ENCODE measurements around the gene BNIP3.
"Not testable (repeated sequence)": the region's sequence is repeated elsewhere in the genome, so short reads cannot be mapped to it uniquely, and the experiment has no call there.

BNIP3 gene

DNA sequence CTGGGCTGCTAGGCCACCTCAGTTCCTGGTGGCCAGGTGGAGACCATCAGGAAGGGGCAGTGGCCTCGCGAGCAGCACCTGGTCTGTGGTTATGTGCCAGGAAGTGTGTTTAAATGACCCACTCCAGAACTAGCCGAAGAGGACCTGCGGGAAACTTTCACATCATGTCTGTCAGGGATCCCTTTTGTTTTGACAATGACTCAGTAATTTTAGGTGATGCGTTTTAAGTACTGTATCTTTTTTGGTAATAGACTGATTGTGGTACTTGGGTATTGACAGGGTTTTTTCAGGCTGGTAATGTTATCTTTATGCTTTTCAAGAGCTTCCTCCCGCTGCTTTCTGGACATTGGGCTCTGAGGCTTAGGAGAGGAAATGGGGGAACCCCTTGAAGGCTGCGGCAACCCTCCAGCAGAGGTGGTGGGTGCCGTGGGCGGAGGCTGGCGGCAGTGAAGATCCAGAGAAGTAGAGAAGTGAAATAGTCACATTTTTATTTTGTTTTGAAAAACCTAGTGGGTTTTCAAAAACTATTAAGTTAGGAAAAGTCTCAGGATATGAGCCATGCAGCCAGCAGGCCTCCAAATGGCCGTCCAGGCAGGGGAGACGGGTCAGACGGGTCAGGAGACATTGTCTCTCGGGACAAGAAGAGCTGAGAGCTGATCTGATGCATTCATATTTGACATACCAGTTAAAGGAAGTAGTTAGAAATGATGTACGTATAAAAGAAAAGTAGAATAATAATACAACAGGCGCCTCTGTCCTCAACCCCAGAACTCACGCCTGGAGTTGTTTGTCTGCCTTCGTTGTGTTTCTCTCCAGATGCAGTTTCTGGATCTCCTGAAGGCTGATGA lies 53.3 kb downstream of the BNIP3 start:
- no peak for DNase-seq

DNA sequence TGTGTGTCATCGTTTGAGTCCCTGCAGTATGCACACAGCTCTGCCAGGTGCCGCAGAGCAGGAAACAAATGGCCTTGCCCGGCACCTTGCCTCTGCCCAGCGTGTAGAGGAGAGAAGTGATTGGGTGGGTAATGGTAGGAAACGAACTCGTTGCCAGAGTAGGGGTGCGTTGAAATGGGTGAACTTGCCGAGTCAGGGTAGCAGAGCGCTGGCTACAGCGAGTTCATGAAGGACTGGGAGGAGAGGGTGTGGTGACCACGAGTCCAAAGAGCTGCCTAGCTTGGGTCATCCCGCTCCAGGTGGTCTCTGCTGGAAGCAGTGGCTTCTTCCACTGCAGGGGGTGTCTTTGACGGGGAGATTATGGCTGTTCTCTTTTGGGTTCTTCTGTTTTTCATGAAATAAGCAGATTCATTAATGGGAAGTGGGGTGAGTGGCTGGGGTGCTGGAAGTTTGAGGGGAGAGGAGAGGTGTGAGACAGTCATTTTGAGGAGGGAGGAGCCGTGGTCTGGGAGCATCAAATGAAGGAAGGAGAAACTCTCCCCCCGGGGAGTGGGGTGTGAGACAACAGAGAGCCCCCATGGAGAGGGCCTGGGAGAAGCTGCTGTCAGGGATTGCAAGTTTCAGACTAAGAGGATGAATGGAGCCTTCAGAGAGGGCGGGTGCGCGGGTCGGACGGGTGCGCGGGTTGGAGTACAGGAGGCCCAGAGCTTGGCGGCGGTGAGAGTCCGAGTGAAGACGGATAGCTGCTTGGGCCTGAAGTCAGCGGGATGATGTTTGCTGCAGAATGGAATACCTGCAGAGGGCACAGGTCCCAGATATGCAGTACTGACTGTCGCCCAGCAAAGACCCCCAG lies 54.8 kb downstream of the BNIP3 start:
- no peak for DNase-seq

DNA sequence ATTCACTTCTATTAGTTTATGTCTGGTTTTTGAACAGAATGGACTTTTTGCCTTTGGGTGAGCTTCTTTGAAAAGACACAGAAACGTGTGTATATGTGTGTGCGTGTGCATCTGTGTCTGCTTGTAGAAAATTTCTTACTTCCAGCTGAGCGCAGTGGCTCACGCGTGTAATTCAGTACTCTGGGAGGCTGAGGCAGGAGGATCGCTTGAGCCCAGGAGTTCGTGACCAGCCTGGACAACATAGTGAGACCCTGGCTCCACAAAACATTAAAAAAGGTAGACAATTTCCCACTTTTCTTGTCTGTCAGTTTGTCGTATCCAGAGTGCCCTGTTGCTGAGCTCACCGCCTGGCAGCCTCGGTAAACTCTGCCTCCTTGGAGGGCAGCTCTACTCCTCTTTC lies 55.5 kb downstream of the BNIP3 start:
- DNase-seq, result no peak

DNA sequence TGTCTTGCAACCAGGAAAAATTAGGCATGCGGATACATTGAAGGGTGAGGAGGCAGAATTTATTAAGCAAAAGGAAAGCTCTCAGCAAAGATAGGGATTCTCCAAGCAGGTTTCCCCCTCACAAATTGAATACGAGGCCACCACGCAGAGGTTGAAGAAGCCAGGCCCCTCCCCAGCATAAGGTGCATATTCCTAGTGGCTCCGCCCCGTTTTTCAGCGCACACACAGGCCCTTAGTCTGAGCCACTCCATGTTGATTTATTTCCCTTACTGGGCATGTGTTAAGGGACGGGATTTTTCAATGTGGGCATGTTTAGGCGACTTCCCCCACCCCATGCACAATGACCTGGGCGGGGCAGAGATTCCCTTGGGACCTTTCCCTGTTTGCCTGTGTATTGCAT lies 56.0 kb downstream of the BNIP3 start:
- DNase-seq, result no peak

DNA sequence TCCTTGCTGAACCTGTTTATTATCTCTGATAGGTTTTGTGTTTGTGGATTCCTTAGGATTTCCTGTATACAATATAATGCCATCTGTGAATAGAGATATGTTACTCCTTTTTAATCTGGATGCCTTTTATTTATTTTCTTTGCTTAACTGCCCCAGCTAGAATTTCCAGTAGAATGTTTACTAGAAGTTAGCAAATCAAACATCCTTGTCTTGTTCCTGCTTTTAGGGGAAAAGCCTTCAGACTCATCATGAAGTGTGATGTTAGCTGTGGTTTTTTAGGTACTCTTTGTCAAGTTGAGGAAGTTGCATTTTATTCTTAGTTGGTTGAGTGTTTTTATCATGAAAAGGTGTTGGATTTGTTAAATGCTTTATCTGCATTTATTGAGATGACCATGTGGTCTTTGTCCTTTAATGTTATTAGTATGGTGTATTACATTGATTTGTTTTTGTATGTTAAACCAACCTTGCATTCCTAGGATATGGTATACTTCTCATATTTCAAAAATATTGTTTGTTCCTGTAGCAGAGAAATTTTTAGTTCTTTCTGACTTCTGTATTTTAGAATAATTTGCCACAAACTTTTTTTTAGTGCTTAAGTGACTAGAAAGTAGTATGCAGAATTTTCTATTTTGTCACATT lies 56.6 kb downstream of the BNIP3 start:
- no peak for DNase-seq

DNA sequence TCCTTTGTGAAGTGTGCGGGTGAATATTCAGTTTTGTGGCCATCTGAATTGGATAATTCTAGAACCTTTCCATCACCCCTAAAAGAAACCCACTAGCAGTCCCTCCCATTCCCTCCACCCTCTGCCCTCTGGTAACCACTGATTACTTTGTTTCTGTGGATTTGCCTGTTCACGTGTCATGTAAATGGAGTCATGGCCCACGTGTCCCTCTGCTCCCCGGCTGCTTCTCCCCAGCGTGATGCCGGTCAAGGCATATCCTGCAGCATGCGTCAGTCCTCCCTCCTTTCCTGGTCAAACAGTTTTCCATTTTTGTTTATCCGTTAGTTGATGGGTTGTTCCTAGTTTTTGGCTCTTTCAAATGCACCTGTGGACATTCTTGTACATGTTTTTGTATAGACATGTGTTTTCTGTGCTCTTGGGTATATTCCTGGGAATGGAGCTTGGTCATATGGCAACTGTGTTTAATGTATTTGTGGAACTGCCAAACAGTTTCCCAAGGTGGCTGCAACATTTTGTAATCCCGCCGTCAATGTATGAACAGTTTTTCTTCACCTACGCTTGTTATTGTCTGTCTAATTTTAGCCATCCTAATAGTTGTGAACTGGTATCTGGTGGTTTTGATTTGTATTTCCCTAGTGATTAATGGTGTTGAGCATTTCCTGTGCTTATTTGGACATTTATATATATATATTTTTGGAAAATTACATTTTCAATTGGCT lies 58.5 kb downstream of the BNIP3 start:
- DNase-seq, result no peak

DNA sequence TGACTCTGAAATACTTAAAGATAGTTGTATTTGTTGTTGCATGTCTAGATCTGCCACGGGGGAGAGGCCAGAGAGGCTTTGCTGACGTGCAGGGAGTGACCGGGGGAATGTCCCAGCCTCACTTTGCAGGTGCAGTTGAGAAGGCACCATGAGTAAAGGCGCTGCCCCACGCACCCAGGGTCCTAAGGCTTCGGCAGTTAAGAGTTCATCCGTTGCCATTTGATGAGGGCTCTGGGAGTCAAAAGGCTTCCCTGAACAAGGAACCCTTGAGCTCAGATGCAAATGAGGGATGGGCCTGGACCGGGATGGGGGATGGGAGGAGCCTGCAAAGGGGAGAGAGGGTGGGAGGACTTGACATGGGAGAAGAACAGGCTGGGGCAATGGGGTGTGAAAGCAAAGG lies 60.5 kb downstream of the BNIP3 start:
- no peak for DNase-seq

DNA sequence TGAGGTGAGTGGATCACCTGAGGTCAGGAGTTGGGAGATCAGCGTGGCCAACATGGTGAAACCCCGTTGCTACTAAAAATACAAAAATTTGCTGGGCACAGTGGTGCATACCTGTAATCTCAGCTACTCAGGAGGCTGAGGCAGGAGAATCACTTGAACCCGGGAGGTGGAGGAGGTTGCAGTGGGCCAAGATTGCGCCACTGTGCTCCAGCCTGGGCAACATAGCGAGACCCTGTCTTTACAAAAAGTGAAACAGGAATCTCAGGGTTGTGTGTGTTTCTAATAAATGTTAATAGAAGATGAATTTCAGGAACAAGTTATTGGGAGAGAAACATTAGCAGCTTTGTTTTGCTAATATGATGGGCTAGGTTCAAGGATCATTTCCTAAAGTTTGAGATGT lies 61.0 kb downstream of the BNIP3 start:
- DNase-seq, result no peak

DNA sequence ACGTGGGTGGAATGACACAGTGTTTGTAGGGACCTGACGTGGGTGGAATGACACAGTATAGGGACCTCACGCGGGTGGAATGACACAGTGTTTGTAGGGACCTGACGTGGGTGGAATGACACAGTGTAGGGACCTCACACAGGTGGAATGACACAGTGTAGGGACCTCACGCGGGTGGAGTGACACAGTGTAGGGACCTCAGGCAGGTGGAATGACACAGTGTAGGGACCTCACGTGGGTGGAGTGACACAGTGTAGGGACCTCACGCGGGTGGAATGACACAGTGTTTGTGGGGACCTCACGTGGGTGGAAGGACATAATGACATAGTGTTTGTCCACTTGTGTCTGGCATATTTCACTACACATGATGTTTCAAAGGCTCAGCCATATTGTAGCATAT lies 61.6 kb downstream of the BNIP3 start:
- DNase-seq, result no peak

DNA sequence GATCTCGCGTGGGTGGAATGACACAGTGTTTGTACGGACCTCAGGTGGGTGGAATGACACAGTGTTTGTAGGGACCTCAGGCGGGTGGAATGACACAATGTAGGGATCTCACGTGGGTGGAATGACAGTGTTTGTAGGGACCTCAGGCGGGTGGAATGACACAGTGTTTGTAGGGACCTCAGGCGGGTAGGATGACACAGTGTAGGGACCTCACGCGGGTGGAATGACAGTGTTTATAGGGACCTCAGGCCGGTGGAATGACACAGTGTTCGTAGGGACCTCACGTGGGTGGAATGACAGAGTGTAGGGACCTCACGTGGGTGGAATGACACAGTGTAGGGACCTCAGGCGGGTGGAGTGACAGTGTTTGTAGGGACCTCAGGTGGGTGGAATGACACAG lies 62.3 kb downstream of the BNIP3 start:
- DNase-seq, result not testable (repeated sequence)

Data from NCI-H226 (cell line).